KOPT-K1 (cell line): ENCODE data around the gene GRM7.

Experiments used
- H3K27ac ChIP-seq: fragments of 200-600 bp; sonication (generic); 2 replicates; pipeline ENCODE4 v1.5.1; 2016; ENCODE audit warnings: antibody characterized with exemption, mild to moderate bottlenecking, low read depth, low read length; ENCODE audit not compliant: poor library complexity, severe bottlenecking
- H3K36me3 ChIP-seq: fragments of 200-600 bp; sonication (generic); 2 replicates; pipeline ENCODE4 v1.5.1; 2017; ENCODE audit warnings: antibody characterized with exemption, mild to moderate bottlenecking, low read length, moderate library complexity; ENCODE audit not compliant: insufficient read depth
- H3K9me3 ChIP-seq: fragments of 200-600 bp; sonication (generic); 2 replicates; pipeline ENCODE4 v1.5.1; 2017; ENCODE audit warnings: antibody characterized with exemption, low read length, mild to moderate bottlenecking; ENCODE audit not compliant: insufficient read depth, poor library complexity, severe bottlenecking

GRM7 gene

DNA sequence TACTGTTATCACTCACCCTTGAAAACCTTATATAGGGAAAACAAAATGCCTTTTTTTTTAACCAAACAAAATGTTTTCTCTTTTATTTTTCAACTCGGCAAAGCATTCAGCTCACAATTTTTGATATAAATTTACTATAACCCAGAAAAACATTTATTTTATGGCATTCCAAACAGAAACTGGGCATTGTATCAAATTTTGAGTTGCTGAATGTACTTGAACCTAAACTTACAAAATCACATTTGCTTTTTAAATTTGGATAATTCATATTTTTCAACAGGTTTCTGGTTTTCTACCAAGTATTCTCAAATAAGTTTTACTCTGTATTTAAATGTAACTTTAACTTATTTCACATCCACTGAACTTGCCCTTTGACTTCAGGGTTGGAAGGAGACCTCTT, 405.6 kb downstream of the GRM7 start:
- no peak overlapping the region for H3K27ac ChIP-seq
- no peaks in the 10 kb centered on the region for H3K9me3 ChIP-seq
- no peaks in the 10 kb centered on the region for H3K36me3 ChIP-seq

DNA sequence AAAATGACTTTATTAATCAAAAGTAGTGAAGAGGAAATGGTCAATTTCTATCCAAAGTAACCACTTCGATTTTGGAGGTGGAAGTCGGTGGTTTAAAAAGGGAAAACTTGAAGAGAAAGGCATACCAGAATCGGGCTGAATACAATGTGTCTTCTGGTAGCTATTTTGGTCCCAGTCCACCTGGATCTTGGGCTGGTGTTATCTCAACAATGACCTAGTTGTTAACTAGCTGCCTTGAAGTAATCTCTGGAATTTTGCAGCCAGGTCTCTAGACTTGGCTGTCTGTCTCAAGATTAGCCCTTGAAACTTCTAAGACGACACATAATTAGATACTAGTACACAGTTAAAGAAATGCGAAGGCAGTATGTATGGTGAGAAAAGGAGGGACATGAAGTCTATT, 409.8 kb downstream of the GRM7 start:
- Histone ChIP-seq H3K9me3 (no peaks in the 10 kb centered on the region), H3K27ac (no peak overlapping the region), H3K36me3 (no peaks in the 10 kb centered on the region)

DNA sequence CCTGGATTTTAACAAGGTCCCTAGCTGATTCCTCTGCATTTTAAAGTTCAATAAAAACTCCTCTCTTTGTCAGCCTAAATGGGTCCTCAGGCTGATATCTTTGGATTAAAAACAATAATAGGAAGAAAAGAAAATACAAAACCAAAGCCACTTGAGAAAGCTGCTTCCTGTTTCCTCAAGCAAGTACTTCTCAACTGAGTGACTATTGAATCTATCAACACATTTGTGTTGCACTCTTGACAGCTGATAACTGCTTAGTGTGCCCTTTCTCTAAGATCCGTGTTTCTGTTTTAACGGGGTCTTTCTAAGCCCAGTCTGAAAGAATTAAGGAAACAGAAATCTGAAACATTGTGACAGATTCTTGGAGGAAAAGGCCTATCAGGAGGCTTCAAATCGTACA, 410.7 kb downstream of the GRM7 start:
- Histone ChIP-seq H3K9me3 (no peaks in the 10 kb centered on the region), H3K27ac (no peak overlapping the region), H3K36me3 (no peaks in the 10 kb centered on the region)

DNA sequence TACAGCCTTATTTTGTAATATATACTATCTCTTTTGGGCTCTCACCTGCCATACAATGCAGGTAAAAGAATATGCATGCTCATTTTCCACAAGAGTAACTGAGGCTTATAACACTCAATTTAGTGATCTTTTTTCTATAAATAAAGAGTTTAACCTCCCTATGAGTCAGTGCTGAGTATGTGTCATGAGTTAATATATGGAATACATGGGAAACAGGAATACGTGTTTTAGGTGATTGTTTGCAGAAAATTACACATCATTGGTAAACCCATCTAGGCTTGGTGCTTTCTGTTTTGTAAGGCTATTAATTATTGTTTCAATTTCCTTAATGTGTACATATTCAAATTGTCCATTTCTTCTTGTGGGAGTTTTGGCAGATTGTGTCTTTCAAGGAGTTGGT, 411.3 kb downstream of the GRM7 start:
- Histone ChIP-seq H3K27ac (no peak overlapping the region), H3K9me3 (no peaks in the 10 kb centered on the region), H3K36me3 (no peaks in the 10 kb centered on the region)

DNA sequence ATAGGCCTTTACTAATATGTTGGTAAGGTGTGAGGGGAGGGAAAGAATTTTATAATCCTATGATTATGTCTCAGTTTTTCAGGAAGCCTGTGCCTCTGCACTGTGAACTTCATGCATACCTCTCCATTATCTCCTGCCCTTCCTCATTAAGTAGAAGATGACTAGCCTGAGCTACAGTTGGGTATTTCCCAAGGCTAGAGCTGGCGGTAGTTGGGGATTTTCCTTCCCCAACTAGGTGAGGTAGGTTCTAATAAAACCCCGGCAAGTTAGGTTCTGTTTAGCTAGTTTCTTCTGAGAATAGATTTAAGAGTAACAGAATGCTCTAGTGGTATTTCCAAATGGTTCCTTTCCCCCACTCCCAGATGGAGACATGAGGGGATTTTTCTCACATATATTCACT, 414.5 kb downstream of the GRM7 start:
- no peaks in the 10 kb centered on the region for H3K9me3 ChIP-seq
- H3K36me3 ChIP-seq = no peaks in the 10 kb centered on the region
- no peak overlapping the region for H3K27ac ChIP-seq

DNA sequence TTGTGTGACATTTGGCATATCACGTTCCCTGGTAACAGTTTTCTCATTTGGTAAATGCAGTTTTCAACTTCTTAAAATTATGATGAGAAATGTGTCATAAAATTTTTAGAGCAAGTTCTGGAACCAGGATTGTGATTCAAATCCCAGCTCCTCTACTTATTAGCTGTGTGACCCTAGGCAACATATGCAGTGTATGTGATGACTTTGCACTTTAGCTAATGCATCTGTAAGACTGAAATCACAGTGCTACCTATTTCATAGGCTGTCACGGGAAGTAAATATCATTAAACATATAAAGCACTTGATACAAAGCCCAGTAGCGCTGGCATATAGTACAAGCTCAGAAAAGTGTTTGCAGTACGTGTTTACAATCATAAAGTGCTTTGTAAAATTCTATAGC, 419.4 kb downstream of the GRM7 start:
- H3K27ac ChIP-seq = no peak overlapping the region
- H3K36me3 ChIP-seq = no peaks in the 10 kb centered on the region
- H3K9me3 ChIP-seq = no peaks in the 10 kb centered on the region

DNA sequence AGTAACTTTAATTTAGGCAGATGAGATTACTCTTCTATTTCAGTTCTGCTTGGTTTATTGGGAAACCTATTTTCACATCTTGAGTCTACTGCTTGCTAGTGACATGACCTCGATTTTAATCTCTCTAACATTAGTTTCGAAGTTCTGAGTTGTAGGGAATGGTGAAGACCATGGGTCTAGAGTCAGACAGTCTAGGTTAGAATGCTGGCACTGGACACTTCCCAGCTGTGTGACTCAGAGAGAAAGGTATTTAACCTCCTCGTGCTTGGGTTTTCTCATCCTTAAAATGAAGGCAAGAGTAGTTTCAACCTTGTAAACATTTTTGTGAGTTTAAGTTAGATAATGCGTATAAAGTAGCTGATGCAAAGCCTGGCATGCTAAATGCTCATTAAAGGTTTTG, 422.1 kb downstream of the GRM7 start:
- Histone ChIP-seq H3K36me3 (no peaks in the 10 kb centered on the region), H3K27ac (no peak overlapping the region), H3K9me3 (no peaks in the 10 kb centered on the region)

DNA sequence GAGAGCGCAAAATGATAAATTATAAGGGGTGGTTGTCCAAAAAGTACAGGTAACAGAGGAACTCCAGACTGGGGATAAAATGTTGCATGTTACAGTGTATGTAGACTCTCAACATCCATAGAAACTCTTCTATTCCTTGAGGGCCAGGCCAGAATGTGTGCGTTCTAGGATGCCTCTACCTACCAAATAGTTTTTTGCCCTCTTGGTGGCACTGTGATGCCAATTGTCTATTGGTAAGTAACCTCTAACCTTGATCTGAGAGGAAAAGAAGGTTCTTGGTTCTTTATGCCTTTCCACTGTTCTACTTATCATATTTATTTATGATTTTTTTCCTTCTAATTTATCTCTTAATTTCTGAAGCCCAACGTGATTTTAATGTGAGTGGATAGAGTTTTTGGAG, 424.6 kb downstream of the GRM7 start:
- no peaks in the 10 kb centered on the region for H3K36me3 ChIP-seq

DNA sequence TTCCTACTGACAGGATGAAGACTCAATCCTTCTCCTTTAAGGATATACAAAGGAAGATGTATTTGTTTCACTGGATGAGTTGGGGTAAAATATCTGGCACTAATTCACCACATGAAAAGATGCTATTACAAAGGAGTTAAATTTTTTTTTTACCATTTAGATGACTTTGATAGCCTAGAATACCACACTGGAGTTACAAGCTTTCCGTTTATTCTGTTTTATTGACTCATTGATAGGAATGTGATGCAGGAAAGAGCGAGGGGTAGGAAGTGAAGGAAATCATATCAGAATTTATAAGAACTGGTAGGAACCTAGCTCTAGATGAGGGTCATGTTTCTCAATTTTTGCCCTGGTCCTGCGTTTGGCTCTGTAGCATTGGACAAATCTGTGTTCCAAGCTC, 427.2 kb downstream of the GRM7 start:
- Histone ChIP-seq H3K36me3 (no peaks in the 10 kb centered on the region), H3K9me3 (no peaks in the 10 kb centered on the region)

More for the DNA sequence above, 424.6 kb downstream of the GRM7 start:
- Histone ChIP-seq H3K9me3 (no peaks in the 10 kb centered on the region), H3K27ac (no peak overlapping the region)

DNA sequence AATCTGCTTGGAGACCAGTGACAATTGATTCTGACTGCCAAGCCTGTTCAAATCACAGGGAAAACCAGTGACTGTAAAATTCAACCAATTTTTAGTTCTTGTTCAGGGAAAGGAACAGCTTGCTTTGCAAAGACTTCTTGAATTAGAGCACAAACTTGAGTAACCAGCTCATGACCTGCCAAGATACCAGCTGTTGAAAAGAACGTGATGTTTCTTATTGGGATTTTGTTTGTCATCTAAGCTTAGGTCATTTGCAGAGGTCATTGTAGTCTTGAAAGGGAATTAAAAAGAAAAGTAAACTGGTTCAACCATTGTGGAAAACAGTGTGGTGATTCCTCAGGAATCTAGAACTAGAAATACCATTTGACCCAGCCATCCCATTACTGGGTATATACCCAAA, 428.2 kb downstream of the GRM7 start:
- H3K36me3 ChIP-seq = no peaks in the 10 kb centered on the region
- no peak overlapping the region for H3K27ac ChIP-seq
- H3K9me3 ChIP-seq = no peaks in the 10 kb centered on the region

More for the DNA sequence above, 427.2 kb downstream of the GRM7 start:
- no peak overlapping the region for H3K27ac ChIP-seq

DNA sequence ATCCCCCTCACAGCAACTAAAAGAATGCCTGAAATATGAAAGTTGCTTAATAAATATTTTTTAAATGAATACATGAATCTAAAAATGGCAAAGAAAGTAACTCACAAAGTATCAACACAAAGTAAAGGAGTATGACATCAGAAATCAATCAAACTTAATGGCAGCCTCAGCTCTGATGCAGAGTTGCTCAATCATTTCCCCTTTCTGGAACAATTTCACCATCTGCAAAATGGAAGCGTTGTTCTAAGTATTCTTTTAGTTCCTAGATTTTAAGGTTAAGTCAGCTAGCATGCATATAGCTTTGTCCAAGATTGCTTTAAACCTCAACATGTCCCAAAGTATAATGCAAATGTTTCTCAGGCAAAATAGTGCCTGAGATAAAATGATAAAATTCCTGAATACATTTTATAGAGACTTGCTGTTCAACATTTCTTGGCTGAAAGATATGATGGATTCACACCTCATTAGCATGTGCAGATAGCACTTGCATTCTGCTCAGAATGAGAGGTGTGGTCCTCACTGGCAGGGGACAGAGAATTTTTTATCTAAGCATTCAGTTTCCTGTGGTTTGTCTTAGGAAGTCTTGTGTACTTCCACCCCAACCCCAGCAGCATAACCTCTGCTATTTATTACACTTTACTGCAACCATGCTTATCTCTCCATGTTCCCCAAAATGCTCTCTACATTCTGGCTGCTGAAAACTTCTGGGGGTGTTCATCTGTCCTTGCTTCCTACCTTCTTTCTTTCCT, 429.3 kb downstream of the GRM7 start:
- Histone ChIP-seq H3K9me3 (no peaks in the 10 kb centered on the region), H3K27ac (no peak overlapping the region), H3K36me3 (no peaks in the 10 kb centered on the region)

DNA sequence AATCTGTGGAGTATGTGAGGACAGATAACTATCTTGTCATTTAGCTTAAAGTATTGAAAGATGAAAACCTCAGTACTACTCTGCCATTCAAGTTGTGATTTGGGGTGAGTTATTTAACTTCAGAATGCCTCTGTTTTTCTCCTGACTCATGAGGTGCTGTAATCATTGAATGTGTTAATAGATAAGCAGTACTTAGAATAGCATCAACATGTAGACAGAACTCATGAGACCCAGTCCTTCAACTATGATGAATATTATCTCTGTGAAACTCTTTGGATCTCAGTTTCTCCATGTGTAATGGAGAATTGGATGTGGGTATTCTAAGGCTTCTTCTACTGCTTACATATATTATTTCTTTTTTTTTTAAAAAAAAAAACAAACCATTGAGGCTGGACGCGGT, 431.4 kb downstream of the GRM7 start:
- H3K27ac ChIP-seq = no peak overlapping the region
- H3K9me3 ChIP-seq = no peaks in the 10 kb centered on the region
- no peaks in the 10 kb centered on the region for H3K36me3 ChIP-seq

DNA sequence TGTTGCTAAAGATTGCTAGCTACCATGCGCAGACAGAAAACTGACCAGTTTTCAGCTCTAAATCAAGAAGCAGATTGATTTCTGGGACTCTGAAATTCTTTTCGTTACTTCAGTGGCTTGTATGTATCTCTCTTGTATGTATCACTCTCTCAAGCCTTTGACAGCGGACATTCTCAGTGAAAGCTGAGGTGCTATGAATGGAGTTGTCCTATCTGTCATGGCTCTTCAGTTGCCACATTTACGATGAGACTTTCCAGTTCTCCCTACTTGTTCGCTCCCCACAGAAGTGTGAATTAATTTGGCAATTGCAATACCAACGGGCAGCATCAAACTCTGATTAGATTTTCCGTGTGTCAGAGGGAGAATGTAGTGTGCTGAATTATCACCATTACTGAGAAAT, 432.4 kb downstream of the GRM7 start:
- H3K36me3 ChIP-seq = no peaks in the 10 kb centered on the region
- no peaks in the 10 kb centered on the region for H3K9me3 ChIP-seq
- no peak overlapping the region for H3K27ac ChIP-seq

DNA sequence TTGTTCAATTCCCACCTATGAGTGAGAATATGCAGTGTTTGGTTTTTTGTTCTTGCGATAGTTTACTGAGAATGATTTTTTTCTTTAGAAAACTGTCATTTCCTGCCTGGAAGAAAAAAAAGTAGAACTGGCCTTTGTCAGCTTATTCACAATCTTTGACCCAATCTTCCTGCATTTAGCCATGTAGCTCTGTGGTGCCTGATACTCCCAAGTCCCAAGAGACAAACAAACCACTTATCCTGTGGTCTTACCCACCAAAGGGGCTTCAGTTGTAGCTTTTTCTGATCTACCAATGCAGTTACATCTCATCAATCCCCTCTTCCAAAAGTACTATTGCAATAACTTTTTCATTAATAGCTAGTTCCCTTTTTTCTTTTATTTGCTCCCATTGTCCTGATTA, 444.6 kb downstream of the GRM7 start:
- Histone ChIP-seq H3K9me3 (no peaks in the 10 kb centered on the region), H3K36me3 (no peaks in the 10 kb centered on the region), H3K27ac (no peak overlapping the region)

DNA sequence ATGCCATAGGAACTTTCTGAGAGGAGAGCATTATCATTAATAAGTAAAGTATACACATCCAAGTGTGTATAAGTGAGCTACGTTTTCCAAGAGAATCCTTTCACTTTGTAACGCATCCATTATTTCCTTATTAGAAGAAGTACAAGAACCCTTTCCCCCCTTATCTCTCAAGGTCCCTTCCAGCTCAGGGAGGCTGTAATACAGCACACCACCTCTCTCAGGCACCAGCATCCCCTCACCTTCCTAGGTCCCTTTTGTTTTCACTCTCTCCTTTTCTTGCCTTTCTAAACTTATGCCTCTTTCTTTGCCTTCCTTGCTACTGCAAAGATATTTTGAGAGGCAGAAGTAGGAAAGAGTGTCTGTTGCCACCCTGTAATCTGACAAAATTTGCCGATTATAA, 446.0 kb downstream of the GRM7 start:
- Histone ChIP-seq H3K27ac (no peak overlapping the region), H3K36me3 (no peaks in the 10 kb centered on the region), H3K9me3 (no peaks in the 10 kb centered on the region)

DNA sequence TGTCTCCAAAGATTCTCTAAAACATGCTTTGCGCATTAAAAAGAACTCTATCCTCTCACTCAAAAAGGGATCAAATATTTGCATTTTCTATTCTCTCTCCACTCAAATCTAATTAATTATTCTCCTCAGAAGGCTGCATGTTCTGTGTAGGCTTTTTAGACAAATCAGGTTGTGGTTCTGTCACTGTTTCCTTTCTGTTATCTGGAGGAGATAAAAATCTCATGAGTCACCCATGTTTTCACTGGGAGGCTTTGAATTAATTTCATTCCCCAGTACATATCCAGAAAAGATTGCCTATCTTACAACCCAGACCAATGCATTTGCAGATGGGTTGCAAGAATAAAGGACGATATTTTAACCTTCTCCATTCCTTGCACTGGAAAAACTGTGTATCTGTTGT, 446.5 kb downstream of the GRM7 start:
- no peaks in the 10 kb centered on the region for H3K9me3 ChIP-seq
- no peaks in the 10 kb centered on the region for H3K36me3 ChIP-seq
- H3K27ac ChIP-seq = no peak overlapping the region
